NCI-H2081 treated with DMSO at 0.1 percent for 48 hours (cell line): ENCODE measurements around the gene HNRNPA1L2.
"Not testable (repeated sequence)": the region's sequence is repeated elsewhere in the genome, so short reads cannot be mapped to it uniquely, and the experiment has no call there.

Experiments
- DNase-seq: peaks from one replicate; lab custom pipeline; 2025; lab: John Stamatoyannopoulos, UW

Gene HNRNPA1L2

DNA sequence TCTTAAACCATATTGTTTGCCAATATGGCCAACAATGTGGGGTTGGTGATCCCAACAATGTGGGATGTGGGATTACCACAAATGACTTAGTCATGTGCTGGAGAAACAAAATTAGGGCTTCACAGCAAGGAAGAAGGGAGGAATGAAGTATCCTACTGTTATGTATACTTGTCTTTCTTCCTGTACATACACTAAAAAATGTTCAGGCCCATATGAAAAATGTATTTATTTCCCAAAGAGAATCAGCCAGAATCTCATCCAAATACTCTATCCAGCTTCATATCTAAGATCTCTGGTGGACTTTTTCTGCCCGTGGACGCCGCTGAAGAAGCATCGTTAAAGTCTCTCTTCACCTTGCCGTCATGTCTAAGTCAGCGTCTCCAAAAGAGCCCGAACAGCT, at the start of gene HNRNPA1L2:
Gene HNRNPA1L2, plus strand, starts transcription at position 301 of the 400 bp plus-strand sequence. Its CDS starts 62 bp downstream, at position 363.
- no peak for DNase-seq

DNA sequence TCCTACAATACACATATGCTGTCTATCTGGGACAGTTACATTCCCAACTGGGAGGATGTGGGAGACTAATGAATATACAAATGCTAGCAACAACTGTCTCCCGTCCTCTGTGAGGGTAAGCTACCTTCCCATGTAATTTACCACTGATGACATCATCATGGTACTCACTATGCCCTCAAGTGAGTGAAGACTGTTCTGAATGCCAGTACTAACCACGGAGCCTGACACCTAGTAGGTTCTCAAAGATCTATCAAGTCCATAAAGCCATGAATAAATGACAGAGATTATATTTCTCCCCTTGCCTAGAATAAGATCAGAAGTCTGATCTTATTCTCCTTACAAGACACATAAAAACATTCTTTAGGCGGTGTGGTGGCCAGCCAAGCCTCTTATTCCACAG, 49.1 kb upstream of the HNRNPA1L2 start:
- DNase-seq, result not testable (repeated sequence)

DNA sequence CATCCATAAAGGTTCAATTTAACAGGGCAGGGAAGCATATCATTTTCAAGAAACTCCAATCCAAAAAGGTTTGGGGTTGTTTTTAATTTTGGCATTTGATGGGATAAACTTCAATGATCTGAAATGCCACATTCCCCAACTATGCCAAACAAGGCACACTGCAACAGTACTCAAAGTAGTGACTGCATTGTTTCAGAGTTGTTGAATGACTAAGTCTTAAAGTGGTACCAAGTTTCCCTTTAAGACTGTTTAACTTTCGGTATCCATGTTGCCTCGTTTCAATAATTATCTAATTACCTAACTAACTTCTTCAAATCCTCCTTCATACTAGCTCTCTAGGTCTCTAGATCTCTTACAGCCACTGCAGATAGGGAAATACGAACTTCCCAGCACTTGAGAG, 48.4 kb upstream of the HNRNPA1L2 start:
- not testable (repeated sequence) for DNase-seq

DNA sequence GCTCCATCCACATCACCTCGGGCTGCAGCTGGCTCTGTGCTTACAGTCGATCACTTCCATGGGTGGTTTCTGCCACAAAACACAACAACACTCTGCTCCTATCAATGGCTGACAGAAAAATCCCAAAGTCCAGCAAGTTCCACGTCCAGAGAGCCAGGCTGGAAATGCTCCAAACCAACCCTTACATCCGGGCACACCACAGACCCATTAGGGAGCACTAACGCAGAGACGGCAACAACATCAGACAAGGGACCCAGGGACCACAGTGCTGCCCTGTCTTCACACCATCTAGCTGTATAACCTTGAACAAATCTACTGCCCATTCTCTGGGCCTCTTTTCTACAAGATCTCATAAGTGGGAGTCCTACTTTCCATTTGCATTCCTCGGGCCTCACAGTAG, 47.9 kb upstream of the HNRNPA1L2 start:
- DNase-seq, result not testable (repeated sequence)

DNA sequence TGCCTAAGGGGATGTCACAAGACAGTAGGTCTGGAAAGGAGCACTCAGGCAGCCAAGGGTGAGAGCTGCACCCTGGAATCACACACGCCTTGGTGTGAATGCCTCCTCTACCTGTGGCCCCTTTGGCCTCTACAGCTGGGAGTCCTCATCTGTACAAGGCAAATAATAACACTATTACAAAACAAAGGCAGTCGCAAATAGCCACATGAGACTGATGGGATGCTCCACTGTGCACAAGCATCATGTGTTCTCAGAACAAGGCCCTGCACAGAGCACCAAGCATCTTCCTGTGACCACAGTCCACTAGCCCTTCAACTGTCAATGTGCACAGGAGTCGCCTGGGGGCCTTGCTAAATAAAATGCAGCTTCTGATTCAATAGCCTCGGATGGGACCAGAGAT, 44.6 kb upstream of the HNRNPA1L2 start:
- DNase-seq, result no peak

DNA sequence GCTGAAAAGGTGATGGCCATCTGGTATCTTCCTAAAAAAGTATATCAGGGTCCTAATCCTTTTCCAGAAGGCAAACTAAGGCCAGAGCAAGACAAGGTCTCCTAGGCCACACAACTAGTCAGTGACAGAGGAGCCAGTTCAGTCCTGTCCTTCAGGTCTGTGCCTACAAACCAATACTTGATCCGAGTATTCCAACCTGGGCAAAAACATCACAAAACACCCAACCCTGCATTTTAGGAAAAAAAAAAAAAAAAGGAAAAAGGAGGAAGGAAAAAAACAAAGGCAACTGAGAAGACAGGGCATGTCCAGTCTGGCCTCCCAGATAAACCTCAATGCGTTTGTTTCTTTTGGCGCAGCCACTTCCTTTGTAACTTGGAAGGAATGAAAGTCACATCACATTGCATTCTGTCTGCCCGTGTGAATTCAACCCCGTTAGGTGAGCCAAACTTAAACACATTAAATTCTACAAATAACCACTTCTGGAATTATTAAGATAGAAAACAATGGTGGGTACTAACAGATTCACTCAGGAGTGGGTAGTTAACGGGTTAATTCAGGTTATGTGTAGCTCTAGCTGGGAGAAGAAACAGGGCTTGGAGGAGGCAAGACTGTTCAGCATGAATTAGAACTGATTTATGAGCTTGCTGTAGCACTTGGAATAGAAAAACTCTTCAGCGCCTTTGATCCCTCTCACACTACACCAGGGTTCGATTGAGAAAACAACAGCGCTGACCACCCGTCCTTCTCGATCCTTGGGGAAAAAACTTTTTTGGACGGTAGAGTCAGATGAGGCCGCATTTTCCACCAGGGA, 43.0 kb upstream of the HNRNPA1L2 start:
- no peak for DNase-seq

DNA sequence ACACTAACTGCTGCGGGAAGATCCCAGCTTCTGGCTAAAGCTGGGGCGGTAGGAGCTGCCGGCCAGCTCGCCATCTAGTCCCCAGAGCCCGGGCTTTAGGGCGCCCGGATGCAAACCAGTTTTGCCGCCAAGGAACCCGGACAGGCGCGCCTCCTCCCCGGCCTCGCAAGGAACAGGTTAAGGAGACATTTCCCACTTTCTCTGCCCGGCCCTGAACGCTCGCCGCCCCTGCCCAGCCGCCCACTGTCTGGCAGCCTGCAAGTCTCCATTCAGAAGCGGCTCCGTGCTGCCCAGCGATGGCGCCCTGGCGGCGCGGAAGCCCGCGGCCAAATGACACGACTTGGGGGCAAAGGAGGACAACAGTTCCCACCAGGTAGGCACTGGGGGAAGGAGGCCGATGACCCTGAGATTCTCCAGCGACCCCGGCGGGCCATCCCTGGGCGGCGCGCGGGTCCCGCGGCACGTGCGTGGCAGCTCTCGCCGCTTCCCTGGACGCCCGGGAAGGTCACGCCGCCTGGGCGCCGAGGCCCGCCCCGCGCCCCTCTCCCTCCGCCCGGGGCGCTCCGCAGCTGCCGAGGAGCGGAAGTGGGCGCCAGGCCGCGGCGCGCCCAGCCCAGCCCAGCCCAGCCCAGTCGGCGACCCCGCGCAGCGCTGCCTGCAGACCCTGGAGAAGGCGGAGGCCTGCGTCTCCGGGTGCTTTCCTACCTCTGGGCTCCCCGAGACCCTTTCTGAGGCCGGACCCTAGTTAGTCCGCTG, 42.2 kb upstream of the HNRNPA1L2 start:
- no peak for DNase-seq

DNA sequence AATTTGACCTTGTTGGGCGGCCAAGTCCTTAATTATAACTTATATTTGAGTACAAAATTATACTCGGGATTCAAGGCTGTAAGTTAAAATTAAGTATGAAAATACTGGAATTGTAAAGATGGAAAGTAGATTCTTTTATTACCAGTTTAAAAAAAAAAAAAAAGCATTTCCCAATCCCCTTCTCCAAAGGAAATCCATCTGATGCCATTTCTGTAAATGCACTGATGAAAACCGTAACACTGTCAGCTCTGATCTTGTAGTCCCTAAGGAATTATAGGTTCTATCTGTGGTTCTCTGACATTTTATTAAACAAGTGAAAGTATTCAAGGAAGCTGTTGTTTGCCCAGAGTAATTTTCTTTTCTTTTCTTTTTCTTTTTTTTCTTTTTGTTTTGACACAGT, 41.6 kb upstream of the HNRNPA1L2 start:
- DNase-seq, result no peak

DNA sequence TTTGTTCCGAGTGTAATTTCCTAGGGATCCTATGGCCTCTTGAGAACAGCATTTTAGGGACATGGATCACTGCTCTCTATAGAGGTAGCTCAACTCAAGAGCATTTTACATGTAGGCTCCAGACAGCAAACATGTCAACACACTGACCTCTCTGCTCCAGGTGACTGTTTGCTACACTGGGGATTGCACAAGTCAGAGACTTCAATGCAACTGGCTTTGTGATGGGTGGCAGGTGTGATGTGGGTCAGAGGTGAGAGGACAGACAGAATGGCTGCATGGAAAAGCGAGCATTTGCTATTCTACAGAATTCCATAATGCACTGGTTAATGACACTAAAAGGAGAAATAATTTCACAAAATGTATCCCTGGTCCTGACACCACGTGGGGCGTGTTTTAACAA, 38.9 kb upstream of the HNRNPA1L2 start:
- not testable (repeated sequence) for DNase-seq

DNA sequence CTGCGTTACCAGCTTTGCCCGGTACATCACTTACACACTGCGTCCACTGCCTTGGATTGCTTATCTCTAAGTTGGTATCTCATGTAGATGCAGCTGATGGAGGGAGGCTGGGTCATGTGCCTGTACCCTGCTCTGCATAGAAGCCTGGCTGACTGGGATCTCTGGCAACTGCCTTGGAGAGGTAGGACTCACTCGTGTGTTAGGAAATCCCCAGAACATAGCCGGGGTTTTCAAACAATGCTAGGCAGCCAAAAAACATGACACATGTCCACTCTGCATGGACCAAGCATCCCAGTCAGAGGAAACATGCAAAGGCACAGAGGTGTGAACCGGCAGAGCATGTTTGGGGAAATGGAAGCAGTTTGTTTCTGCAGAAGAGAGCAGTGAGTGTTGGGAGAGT, 36.1 kb upstream of the HNRNPA1L2 start:
- DNase-seq, result not testable (repeated sequence)

DNA sequence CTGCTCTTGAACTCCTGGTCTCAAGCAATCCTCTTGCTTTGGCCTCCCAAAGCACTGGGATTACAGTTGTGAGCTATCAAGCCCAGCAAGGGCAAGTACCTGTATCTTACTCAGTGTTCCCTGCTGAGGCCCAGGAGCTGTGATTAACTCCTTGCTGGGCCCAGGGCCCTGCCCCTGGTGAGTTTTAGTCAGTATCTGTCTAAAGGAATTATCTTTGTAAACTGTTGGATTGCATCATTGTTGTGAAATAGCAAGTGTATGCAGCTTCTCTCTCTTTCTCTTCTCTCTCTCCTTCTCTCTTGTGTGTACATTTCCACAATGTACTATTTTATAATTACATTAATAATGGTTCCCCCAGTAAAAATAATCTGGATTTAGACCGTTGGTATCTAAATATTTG, 35.4 kb upstream of the HNRNPA1L2 start:
- DNase-seq, result not testable (repeated sequence)

DNA sequence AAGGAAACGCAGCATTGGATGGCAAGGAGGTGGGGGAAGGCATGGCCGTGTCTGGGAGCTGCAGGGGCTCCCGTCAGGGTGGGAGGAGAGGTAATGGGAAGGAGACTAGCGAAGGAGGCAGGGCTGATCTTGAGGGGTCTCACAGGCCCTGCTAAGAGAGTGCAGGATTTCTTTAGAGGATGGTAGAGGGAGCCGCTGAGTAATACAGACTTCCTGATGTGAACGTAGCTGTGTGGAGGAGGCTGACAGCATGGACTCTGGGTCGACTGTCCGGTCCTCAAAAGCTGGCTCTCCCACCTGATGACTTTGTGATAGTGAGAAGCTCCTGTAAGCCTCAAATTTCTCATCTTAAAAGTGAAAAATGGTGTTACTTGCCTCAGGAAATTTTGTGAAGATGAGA, 34.0 kb upstream of the HNRNPA1L2 start:
- not testable (repeated sequence) for DNase-seq

DNA sequence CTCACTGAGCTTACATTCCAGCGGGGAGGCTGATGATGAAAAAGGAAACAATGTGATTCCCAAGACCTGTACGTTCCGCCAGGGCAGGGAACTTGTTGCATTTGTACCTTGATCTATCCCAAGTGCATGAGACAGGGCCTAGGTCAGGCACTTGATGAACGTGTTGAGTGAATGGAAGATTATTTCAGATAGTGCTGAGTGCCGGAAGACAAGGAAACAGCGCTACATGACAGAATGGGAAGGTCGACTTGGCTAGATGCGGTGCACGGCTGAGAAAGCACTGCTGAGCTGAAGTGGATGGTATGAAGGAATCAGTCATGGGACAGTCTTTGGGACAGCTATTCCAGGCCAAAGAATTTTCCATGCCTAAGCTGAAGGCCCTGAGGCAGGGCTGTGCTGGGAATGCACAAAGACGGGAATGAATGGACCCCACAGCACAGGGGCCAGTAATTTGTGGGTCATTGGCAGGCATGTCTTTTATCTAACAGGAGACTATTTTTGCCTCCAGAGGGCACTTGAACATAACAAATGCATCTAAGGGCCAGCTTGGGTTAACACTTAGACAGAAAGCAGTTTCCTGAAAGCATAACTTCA, 33.1 kb upstream of the HNRNPA1L2 start:
- not testable (repeated sequence) for DNase-seq

DNA sequence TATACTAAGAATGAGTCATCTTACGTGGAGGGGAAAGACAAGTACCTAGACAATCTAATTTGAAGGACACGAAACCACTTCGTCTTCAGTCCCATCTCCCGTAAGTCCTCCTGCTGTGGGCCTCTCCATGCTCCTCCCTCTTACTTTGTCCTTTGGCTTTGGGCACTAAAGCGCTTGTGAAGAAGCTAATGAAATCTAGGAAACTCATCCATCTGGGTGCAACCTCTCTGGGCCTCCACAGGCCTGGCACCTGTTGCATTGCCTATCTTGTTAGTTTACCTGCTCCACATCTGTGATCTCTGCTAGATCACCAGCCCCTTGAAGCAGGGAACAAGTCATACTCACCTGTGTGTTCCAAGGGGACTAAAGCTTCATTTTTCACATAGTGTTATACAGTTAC, 32.1 kb upstream of the HNRNPA1L2 start:
- not testable (repeated sequence) for DNase-seq

DNA sequence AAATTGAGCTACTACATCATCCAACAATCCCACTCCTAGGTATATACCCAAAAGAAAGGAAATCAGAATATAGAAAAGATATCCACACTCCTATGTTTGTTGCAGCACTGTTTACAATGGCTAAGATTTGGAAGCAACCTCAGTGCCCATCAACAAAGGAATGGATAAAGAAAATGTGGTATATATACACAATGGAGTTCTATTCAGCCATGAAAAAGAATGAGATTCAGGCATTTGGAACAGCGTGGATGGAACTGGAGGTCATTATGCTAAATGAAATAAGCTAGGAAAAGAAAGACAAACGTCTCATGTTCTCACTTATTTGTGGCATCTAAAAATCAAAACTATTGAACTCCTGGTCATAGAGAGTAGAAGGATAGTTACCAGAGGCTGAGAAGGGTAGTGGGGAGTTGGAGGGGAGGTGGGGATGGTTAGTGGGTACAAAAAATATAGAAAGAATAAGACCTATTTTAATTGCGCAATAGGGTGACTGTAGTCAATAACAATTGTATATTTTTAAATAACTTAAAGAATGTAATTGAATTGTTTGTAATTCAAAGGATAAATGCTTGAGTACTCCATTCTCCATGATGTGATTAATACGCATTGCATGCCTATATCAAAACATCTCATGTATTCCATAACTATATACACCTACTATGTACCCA, 27.0 kb upstream of the HNRNPA1L2 start:
- no peak for DNase-seq

DNA sequence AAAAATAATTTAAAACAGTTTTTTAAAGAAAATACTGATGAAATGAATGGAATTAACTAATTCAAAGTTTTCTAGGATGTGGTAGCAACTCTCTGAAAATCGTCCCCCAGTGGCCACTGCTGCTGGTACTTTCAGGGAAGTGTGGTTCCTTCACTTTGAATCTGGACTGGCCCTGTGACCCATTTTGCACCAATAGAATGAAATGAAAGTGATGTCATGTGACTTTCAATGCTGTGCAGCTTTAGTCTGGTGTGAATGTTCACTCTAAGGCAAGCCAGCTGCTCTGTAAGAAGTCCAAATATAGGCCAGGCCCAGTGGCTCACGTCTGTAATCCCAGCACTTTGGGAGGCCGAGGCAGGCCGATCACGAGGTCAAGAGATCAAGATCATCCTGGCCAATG, 26.4 kb upstream of the HNRNPA1L2 start:
- no peak for DNase-seq

DNA sequence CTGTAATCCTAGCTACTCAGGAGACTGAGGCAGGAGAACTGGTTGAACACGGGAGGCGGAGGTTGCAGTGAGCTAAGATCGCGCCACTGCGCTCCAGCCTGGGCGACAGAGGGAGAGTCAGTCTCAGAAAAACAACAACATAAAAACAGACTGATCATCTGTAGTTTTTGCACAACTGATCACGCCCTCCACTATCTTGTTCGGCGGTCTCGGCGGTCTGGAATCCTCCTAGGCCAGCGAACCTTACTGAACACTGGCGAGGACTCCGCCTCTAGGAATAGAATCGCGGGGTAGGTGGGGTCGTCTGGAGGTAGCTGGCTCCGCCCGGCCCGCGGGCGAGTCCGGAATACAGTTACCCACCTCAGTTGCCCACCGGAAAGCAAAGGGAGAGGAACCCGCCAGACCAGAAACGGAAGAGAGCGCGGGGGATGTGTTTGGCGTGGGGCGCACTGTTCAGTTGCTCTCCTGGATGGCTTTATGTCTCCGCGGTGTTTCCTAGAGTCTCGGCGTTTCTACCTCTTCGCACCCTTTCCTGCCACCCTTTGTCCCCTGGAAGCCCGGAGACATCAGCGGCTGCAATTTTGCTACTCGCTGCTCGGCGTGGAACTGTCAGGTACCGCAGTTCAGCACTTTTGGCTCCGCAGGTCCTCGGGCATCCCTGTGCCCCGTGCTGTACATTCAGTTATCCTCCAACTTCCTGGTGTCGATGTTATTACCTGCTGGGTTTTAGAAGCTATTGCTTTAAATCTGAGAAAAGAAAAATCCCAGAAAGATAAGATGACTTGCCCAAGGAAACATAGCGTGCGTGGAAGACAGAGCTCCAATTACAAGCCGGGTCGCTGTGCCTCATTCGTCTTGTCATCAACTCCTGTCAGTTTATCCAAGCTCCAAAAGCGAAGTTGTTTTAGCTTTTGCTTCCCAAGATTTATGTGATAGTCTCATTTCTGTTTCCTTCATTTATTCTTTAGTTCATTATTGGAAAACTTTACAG, 24.9 kb upstream of the HNRNPA1L2 start:
- peak; percentile 58 for DNase-seq

DNA sequence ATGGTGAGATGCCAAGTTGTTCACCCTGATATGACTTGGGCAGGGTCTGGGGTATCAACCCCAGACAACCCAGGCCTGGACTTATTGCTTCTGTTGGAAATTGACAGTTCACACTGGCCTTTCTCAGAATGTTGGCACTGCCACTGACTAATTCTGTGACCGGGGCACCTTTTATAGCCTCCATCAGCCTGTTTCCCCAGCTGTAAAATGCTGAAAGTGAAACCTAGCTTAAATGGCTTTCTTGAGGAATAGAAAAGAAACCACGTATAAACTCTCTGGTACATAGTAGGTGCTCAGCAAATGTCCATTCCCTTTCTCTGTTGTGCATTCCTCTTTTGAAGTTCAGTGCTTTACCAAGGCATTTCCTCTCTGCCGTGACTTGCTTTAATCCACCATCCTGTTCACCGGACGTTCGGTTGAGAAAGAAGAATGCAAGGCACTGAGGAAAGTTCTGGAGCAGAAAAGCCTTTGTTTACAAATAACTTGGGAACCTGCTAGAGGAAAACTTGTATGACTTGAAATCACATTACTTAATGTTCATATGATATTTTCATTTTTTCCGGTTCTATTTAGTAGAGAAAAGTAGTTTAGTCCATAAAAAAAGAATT, 11.0 kb upstream of the HNRNPA1L2 start:
- not testable (repeated sequence) for DNase-seq

DNA sequence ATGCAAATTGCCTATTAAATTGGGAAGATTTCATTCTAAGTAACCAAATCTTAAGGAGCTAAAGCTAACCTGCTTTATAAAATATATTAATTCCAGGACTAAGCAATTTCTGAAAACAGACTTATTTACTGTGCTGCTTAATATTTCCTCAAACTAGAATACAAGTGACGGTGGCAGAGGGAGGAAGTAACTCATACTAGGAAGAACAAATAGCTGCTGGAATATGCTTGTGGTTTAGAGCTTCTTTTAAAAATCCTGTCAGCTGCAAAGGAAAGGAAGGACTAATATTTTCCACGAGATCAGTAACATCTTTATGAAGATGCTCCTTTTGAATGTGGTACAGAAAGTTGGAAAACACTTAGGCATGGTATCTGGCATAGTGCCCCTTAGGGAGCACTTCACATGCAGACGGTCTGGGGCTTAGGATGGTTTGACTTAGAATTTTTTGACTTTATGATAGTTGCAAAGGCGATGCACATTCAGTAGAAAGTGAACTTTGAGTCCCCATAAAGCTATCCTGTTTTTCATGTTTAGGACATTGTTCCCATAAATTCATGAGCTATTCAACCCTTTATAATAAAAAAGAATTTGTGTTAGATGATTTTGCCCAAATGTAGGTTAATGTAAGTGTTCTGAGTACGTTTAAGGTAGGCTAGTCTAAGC, 3.4 kb upstream of the HNRNPA1L2 start:
- no peak for DNase-seq

DNA sequence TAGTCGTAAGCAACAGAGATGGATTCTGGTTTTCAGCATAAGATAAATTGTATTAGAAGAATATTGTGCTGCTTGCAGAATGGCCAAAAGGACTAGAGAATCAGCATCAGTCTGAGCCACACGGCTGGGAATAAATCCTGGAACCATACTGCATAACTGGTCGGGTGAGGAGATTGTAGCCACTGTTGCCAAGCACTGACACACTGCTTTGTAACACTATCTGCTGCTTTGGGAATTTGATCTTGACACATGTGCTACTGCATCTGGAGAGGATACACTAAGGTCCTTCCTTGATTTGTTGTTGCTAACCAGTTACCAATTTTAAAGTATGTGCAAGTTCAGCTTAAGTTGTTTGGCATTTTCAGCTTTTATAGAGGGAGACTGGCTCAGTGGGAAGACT, 1.9 kb downstream of the HNRNPA1L2 start:
- no peak for DNase-seq
